ENCODE data around the gene SLCO6A1.

DNA sequence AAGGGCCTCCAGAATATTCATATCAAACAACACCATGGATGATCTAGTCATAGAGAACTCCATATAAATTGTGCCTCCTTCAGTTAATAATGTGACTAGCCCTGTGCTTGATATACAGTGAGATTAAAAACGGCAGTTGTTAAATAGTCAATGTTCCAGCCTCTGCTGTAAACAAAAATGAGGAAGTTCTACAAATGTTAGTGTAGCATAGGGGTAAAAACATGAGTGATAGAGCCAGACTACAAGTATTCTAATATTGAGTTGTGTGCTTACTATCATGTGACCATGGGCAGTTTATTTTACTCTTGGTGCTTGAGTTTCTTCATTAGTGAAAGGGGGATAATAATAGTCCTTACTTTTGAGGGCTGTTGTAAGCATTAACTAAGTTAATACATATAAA, 43.3 kb upstream of the SLCO6A1 start:
- TF ChIP-seq CTCF (conservative IDR thresholded peaks at IDR 0.05; ENCODE audit: low read depth, low read length) = no peak
- TF ChIP-seq EZH2 (IDR thresholded peaks at IDR 0.05; ENCODE audit: low read length, unreplicated experiment) = no peak
- TF ChIP-seq EZH2phosphoT487 (IDR thresholded peaks at IDR 0.05; ENCODE audit: borderline replicate concordance, low read length) = no peak
